ENCODE measurements around the gene USP25.

DNA sequence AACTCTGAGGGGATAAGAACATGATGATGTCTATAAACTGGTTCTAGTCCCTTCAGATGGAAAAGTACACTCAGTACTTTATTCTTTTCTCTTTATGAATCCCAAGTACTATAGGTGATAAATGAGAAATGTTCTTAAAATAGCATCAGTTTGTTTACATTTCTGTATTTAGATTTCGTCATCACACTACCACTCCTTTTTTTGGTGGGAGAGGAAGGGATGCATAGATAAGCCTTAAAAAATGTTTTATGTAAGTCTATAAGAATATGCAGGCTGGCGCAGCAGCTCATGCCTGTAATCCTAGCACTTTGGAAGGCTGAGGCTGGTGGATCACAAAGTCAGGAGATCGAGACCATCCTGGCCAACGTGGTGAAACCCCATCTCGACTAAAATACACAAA is 144.8 kb downstream of the USP25 start:
- TF ChIP-seq, protein P1, sequence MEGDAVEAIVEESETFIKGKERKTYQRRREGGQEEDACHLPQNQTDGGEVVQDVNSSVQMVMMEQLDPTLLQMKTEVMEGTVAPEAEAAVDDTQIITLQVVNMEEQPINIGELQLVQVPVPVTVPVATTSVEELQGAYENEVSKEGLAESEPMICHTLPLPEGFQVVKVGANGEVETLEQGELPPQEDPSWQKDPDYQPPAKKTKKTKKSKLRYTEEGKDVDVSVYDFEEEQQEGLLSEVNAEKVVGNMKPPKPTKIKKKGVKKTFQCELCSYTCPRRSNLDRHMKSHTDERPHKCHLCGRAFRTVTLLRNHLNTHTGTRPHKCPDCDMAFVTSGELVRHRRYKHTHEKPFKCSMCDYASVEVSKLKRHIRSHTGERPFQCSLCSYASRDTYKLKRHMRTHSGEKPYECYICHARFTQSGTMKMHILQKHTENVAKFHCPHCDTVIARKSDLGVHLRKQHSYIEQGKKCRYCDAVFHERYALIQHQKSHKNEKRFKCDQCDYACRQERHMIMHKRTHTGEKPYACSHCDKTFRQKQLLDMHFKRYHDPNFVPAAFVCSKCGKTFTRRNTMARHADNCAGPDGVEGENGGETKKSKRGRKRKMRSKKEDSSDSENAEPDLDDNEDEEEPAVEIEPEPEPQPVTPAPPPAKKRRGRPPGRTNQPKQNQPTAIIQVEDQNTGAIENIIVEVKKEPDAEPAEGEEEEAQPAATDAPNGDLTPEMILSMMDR (optimal IDR thresholded peaks at IDR 0.05 in 1 of 3, IDR thresholded peaks at IDR 0.05 in 1 of 3, conservative IDR thresholded peaks at IDR 0.05 in 1 of 3; ENCODE audit: extremely low read depth in 1 of 3, insufficient read depth in 2 of 3, low read length in 3 of 3), result no peak
- no peak for TF ChIP-seq EZH2 (IDR thresholded peaks at IDR 0.05; ENCODE audit: low read length)
